GM20431 (cell line): ENCODE results near the gene KLHDC7B.
"Not testable (repeated sequence)": the region's sequence is repeated elsewhere in the genome, so short reads cannot be mapped to it uniquely, and the experiment has no call there.

Experiments
- in situ Hi-C: fragments of 300-500 bp; cut with MseI, MboI; formaldehyde crosslinking; loops from one replicate; pipeline ENCODE4 v1.15.0; 2020; ENCODE audit warnings: low sequenced_read_pairs; ENCODE audit not compliant: unreplicated experiment

Gene KLHDC7B

DNA sequence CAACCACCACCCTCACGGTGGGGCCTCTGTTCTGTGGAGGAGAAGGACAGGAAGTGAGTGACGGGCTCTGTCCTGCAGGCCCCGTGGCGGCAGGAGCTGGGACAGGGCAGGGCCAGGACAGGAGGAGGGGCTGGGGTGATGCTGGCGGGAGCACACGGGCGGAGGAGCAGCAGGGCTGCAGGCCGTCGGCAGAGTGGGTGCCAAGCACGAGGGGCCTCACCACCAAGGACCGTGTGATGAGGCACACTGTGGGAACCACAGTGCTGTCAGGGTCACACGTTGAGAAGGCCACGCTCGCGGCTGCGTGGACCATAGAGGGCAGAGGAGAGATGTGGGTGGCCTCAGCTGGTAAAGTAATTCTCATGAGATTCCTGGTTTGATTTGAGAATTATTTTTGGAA is 28.8 kb upstream of the KLHDC7B start:
- in situ Hi-C loops = no loop called here

DNA sequence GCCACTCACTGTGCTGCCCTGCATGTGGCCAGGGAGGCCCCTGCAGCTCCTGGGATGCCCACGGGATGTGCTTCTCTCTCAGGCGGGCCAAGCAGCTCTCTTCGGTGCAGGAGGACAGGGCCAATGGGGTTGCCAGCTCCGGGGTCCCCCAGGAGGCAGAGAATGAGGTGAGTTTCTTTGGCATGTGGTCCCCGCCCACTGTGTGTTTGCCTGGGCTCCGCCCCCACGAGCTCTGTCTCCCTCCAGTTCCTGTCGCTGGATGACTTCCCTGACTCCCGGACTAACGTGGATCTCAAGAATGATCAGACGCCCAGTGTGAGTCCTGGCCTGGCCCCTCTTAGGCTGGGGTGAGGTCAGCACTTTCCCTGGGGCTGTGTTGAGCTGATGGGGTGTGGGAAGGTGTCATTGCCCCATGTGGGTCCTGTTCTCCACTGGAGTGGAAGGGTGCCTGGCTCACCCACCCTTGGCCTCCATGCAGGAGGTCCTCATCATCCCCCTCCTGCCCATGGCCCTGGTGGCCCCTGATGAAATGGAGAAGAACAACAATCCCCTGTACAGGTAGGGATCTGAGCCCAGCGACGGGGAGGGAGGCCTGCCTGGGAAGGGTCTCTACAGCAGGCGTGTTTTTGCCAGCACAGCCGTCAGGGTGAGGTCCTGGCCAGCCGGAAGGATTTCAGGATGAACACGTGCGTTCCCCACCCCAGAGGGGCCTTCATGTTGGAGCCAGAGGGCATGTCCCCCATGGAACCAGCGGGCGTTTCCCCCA is 28.0 kb upstream of the KLHDC7B start:
- in situ Hi-C loops = no loop called here

DNA sequence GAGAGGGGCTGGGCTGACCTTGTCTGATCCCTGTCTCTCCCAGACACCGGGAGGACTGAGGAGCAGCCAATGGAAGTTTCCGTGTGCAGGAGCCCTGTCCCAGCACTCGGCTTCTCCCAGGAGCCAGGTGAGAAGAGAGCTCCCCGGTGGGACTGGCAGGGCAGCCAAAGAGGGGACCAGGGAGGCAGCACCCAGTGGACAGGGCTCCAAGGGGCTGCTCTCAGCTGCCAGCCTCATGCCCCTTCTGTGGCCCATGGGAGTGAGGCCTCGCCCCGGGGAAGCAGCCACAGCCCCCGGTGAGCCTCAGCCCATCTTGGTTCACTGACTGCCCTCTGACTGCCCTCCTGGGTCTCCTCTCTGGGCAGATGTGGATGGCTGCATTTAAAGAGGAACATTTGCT is 27.1 kb upstream of the KLHDC7B start:
- in situ Hi-C loops = no loop called here

DNA sequence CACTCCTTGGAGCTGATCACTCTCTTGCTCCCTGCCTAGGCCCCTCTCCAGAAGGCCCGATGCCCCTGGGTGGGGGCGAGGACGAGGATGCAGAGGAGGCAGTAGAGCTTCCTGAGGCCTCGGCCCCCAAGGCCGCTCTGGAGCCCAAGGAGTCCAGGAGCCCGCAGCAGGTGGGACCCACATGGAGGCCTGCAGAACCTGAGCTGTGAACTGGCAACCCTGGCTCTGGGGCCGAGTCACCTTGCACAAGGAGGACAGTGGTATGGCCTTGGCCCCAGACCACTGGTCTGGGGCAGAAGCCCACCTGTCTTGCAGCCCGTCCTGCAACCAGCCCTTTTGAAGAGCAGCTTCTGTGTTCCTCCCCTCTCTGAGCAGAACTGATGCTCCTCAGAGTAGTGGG is 26.5 kb upstream of the KLHDC7B start:
- in situ Hi-C loops = no loop called here

DNA sequence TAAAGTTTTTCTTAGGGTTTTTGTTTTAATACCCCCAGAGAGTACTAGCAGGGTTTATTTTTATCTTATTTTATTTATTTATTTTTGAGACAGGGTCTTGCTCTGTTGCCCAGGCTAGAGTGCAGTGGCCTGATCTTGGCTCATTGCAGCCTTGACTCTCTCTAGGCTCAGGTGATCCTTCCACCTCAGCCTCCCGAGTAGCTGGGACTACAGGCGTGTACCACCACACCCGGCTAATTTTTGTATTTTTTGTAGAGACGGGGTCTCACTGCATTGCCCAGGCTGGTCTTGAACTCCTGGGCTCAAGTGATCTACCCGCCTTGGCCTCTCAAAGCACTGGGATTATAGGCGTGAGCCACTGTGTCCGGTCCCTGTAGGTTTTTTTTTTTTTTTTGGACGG is 25.5 kb upstream of the KLHDC7B start:
- in situ Hi-C loops = not testable (repeated sequence)

DNA sequence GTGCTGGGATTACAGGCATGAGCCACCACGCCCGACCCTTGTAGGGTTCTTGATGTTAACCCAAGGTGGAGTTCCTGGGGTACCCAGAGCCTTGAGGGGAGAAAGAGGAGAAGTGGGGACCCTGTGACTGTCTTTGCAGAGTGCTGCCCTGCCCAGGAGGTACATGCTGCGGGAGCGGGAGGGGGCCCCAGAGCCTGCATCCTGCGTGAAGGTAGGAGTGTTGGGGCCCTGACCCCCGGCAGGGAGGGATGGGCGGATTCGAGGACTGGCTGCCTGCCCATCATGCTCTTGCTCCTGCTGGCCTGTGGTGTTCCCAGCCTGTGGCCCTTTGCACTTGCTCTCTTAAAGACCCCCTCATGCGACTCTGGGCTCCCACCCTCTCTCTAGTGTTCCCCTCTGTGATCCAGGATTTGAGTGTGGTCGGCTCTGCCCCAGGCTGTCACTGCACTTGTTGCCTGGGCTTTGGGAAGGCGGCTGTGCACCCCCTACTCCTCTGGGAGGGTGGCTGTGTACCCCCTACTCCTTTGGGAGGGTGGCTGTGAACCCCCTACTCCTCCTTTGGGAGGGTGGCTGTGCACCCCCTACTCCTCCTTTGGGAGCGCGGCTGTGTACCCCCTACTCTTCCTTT is 24.8 kb upstream of the KLHDC7B start:
- in situ Hi-C loops = no loop called here

DNA sequence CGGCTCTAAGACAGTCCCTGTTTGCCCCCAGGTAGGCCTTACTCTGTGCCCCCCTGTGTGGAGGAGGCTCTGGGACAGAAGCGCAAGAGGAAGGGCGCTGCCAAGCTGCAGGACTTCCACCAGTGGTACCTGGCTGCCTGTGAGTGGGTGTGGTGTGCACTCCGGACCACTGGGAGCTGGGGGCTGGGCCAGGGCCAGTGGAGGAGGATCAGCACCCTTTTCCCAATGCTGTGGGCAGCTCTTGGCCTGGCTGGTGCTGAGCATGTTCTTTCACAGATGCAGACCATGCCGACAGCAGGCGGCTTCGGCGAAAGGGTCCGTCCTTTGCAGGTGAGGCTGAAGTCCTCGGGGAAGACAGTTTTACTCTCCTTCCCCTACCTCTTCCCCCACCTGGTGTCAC is 24.0 kb upstream of the KLHDC7B start:
- in situ Hi-C loops = no loop called here

DNA sequence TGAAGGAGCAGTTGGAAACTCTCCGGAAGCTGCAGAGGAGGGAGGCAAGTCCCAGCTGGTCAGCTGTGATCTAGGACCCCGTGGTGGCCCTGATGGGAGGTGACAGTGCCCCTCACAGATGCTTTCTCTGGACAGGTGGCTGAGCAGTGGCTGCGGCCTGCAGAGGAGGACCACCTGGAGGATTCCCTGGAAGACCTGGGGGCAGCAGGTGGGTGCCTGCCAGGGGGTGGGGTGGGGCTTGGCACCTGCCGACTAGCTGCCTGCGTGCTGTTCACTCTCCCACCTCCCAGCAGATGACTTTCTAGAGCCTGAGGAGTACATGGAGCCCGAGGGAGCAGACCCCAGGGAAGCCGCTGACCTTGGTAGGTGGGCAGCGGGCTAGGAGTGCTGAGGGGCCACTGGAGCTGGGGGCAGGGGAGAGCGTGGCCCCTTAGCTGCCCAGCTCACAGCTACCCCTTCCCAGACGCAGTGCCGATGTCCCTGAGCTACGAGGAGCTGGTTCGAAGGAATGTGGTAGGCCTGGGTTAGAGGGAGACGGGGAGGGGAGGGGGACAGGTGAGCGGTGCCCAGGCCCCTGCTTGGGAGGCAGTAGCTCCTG is 23.4 kb upstream of the KLHDC7B start:
- in situ Hi-C loops = no loop called here

DNA sequence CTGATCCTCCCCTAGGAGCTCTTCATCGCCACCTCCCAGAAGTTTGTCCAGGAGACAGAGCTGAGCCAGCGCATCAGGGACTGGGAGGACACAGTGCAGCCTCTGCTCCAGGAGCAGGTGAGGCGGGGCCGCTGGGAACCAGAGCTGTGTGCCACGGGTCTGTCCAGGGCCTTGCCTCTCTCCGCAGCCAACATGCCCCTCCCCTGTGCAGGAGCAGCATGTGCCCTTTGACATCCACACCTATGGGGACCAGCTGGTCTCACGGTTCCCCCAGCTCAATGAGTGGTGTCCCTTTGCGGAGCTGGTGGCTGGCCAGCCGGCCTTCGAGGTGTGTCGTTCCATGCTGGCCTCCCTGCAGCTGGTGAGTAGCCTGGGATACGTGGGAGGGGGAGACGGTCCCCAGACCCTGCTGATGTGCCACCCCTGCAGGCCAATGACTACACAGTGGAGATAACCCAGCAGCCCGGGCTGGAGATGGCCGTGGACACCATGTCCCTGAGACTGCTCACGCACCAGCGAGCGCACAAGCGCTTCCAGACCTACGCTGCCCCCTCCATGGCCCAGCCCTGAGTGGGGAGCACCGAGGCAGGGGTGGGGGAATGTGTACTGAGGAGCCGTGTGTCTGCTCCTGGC is 22.8 kb upstream of the KLHDC7B start:
- in situ Hi-C loops = no loop called here

DNA sequence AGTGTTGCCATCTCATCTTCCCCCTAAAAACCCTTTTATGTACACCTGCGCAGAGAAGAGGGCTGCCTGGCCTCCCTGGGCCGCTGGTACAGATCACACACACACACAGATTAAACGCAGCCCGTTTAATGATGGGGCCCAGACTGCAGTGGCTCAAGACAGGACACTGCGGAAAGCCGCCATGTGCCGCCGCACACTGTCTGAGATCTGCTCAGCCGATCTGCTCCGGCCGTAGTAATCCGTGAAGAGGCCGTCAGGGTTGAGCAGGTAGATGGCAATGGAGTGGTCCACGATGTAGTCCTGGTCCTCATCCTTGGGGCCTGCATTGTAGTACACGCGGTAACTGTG is 22.3 kb upstream of the KLHDC7B start:
- in situ Hi-C loops = no loop called here

DNA sequence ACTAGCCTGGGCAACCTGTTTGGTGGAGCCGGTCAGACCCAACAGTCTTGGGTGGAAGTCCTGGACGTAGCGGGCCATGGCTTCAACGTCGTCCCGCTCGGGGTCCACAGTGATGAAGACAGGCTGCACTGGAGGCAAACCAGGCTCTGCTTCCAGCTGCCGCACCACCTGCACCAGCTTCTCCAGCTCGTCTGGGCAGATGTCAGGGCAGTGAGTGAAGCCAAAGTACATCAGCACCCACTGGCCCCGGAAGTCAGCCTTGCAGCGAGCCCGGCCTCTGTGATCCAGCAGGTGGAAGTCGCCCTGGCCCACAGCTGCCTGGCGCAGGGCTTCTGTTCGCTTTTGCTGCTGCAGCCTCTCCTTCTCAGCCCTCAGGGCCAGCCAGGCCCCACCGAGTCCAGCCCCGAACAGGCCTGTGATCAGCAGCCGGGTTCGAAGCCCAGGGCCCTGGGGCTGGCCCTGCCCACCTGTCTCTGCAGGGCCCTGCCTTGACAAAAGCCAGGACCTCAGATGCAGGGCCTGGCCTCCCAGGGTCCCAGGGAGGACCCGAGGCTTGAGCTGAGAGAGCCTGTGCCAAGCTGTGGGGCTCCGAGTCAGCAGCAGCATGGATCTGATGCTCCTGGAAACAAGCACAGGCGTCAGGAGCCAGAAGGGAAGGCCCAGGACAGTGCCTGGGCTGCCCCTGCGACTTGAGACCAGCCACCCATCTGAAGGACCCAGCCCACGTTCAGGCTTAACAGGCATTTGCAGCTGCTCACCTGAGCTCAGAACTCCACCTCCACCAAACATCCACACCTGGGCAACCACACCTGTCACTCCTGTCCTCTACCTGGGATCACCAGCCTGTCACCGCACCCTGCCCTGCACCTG is 21.7 kb upstream of the KLHDC7B start:
- in situ Hi-C loops = no loop called here

DNA sequence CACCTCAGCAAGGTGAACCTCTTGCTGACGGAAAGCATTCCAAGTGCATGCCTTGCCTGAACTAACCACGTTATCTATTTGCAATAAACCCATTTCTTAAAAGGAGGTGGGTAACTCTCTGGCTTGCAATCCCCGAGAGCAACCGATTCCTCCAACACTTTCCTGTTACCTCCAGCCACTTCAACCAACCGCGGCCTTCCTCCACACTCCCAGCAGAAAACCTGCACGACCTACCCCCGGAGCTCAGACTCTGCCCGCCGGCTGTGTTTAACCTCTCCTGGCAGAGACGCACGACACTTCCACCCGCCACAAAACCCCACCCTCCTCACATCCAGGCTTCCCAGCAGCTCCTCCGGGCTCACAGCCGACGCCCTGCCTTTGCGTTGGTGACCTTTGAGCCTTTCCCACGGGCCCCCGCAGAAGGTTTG is 21.0 kb upstream of the KLHDC7B start:
- in situ Hi-C loops = no loop called here

DNA sequence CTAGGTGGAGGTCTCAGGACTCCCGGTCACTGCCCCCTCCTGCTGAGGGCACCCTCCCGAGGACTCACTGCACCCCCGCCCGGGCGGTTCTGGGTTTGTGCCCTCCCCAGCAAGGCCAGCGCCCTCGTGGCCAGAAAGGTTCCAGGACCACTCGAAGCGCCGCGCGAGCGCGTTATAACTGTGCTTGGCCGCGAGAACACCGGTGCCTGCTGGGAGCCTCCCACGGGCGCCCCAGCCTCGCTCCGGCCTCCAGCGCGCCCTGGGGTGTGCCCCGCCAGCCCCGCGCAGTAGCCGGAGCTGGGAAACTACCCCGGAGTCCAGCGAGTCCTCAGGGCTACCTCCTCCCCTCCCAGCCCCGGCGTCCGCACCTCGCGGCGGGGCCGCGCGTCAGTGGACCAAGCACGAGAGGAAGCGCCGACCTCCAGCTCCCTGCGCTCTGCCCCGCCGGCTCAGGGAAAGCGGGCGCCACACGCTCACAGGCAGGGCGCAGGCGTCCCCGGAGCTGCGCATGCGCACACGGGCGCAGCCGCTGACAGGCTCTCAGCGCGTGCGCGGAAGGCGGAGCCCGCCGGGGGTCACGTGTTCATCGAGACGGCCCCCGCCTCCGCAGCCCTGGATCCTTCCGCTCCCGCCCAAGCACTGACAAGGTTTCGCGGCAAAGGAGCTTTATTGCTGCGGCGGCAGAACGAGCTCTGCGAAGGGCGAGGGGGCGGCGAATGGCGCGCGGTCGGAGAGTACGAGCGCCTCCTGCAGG is 20.4 kb upstream of the KLHDC7B start, which contains the start of gene SCO2:
Gene SCO2, minus strand, starts transcription at position 495 of the 754 bp plus-strand sequence. CDS start 1,187 bp downstream, outside the sequence.
- in situ Hi-C loops = no loop called here

DNA sequence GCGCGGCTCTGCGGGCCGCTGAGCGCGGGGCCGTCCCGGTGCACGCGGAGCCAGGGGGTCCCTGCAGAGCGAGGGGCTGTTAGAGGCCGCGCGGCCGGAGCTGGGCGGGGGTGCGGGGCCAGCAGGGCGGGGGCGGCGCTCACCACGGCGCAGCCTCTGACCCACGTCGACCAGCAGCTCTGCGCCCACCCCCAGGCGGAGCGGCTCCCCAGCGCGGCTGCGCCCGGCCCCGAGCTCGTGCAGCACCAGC is 19.9 kb upstream of the KLHDC7B start:
- in situ Hi-C loops = no loop called here

DNA sequence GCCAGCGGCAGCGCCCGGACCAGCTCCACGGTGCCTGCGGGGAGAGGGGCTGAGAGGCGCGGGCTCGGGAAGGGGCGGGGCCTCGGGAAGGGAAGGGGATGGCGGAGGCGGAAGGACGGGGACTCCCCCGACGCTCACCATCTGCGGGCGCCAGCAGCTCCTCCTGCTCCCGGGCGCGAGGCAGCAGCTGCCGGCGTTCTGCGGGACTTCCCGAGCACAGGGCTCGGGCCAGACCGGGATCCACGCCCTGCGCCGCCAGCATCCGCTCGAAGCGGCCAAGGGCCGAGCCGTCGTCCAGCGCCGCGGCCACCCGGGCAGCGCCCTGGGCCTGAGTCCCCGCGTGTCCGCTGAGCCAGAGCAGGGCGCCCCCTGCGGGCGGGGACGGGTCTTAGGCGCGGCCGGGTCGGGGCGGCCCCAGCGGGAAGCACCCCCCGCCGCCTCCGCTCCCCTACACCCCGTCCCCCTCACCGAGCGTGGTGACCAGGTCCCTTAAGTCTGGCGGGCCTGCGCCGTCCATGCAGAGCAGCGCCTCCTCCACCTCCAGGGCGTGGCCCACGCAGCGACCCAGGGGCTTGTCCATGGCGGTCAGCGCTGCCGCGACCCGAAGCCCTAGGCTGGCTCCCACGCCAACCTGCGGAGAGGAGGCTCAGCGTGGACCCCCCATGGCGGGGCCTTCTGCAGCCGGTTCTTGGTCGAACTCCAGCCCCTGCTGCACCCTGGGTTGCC is 19.4 kb upstream of the KLHDC7B start:
- in situ Hi-C loops = no loop called here

DNA sequence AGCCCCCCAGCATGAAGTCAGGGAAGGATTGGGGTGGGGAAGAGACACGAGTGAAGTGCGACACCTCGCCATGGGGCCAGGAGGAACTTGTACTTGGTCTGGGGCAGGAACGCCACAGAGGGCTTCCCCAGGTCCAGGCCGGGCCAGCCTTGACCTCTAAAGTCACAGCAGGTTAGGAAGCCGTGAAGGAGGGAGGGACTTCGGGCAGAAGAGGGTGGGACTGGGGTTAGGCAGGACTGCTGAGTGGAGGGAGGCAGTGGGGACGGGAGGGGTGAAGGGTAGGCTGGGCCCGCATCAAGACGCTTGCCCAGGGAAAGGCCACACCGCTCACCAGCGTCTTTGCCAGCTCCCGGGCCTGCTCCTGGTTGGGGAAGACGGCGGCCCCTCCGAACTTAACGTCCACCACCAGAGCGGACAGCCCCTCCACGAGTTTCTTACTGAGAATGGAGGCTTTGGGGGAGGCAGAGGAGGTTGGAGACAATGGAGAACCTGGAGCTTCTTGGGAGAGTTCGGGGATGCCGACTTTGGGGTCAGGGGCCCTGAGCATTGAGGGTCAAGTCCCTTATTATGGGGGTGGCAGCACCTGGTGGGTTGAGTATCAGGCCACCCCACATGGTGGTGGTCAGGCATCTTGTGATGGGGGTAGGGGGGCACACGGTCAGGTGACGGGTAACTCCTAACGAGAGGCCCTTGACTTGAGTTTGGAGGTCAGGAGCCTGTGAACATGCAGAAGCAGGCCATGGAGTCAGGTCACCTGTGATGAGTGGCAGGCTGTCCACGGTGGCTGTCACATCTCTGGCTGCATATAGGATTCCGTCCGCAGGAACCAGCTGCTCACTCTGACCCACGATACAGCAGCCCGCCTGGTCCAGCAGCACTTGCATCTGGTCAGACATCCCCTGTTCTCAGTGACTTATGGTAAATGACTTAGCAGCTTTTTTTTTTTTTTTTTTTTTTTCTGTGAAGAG is 18.6 kb upstream of the KLHDC7B start:
- in situ Hi-C loops = no loop called here

DNA sequence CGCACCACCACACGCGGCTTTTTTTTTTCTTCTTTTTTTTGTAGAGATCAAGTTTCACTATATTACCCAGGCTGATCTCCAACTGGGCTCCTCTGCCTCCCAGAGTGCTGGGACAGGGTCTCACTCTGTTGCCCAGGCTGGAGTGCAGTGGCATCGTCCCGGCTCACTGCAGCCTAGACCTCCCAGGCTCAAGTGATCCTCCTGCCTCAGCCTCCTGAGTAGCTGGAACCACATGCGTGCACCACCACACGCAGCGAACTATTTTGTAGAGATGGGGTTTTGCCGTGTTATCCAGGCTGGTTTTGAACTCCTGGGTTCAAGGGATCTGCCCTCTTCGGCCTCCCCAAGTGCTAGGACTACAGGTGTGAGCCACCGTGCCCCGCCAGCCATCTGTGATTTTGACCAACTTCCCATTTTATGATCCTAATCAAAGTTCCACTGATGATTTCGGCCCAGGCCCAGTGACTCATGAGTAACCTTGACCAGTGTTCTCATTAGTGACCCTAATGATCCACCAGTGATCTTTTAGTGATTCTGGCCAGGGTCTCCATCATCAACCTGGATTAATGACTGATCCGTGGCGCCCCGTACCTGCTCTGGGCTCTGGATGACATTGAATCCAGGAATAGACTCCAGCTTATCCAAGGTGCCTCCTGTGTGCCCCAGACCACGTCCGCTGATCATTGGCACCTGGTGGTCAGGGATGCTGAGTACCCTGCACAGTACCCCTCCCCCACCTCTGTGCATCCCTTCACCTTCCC is 17.6 kb upstream of the KLHDC7B start:
- in situ Hi-C loops = no loop called here
